Mucosa of stomach (tissue), 1 donor: ENCODE measurements around the gene ZNF839.

ENCODE experiments used
- H3K27me3 ChIP-seq: one replicate; pipeline ENCODE4 v1.7.0; 2013; ENCODE audit warnings: mild to moderate bottlenecking, low read length; ENCODE audit not compliant: control insufficient read depth, insufficient read depth
- H3K36me3 ChIP-seq: one replicate; pipeline ENCODE4 v1.7.0; 2013; ENCODE audit warnings: low read length; ENCODE audit not compliant: control insufficient read depth, insufficient read depth
- H3K4me1 ChIP-seq: one replicate; pipeline ENCODE4 v1.7.0; 2013; ENCODE audit warnings: mild to moderate bottlenecking, low read length; ENCODE audit not compliant: control insufficient read depth, insufficient read depth
- H3K4me3 ChIP-seq: one replicate; pipeline ENCODE4 v1.7.0; 2013; ENCODE audit warnings: low read length
- H3K9ac ChIP-seq: one replicate; pipeline ENCODE4 v1.7.0; 2013; ENCODE audit warnings: mild to moderate bottlenecking, low read length, moderate library complexity
- H3K9me3 ChIP-seq: one replicate; pipeline ENCODE4 v1.7.0; 2013; ENCODE audit warnings: mild to moderate bottlenecking, low read length, moderate library complexity; ENCODE audit not compliant: control insufficient read depth
- donor health status: Pancreatic carcinoma.

Gene ZNF839

DNA sequence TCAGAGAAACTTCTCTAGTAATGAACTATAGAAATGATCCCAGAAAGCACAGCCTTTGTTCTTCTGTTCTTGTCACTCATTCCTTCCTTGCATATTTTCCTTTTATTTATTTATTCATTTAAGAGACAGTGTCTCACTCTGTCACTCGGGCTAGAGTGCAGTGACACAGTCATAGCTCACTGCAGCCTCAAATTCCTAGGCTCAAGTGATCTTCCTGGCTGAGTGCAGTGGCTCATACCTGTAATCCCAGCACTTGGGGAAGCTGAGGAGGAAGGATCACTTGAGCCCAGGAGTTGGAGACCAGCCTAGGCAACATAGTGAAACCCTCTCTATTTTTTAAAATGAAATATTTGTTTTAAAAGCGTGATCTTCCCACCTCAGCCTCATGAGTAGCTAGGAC is 54.7 kb downstream of the ZNF839 start:
- Histone ChIP-seq H3K27me3 (no peaks in the 10 kb centered on the region), H3K9me3 (no peaks in the 10 kb centered on the region), H3K4me1 (no peaks in the 10 kb centered on the region), H3K9ac (no peak overlapping the region), H3K36me3 (no peaks in the 10 kb centered on the region), H3K4me3 (no peak overlapping the region)

DNA sequence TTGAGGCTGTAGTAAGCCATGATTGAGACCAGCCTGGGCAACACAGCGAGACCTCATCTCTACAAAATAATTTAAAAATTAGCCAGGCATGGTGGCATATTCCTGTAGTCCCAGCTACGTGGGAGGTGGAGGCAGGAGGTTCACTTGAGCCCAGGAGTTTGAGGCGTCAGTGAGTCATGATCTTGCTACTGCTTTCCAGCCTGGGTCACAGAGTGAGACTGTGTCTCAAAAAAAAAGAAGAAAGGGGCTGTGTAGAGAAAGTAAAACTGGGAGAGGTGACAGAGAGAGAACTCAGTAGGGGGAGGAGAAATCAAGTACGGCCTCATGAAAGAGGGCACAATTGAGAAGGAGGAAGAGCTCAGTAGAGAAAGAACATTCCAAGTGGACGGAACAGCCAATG is 55.6 kb downstream of the ZNF839 start:
- Histone ChIP-seq H3K9me3 (no peaks in the 10 kb centered on the region), H3K36me3 (no peaks in the 10 kb centered on the region), H3K9ac (no peak overlapping the region), H3K4me1 (no peaks in the 10 kb centered on the region), H3K27me3 (no peaks in the 10 kb centered on the region), H3K4me3 (no peak overlapping the region)

DNA sequence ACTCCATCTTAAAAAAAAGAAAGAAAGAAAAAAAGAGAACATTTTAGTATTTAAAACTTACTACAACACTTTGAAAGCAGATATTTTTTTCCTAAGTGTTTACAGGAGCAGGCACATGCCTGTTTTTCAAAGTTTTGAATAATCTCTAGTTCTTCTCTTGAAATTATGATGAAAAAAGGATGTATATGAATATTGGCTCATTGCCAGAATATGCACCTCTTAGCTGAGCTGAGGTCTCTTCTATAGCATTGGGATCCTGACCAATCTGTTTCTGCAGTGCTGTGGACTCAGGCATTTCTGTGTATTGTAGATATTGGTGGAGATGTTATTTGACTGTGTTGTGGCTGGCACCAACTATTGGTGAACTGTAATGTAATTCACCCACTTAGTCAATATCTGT is 58.1 kb downstream of the ZNF839 start:
- Histone ChIP-seq H3K36me3 (no peaks in the 10 kb centered on the region), H3K4me1 (no peaks in the 10 kb centered on the region), H3K27me3 (no peaks in the 10 kb centered on the region), H3K9ac (no peak overlapping the region), H3K9me3 (no peaks in the 10 kb centered on the region), H3K4me3 (no peak overlapping the region)

DNA sequence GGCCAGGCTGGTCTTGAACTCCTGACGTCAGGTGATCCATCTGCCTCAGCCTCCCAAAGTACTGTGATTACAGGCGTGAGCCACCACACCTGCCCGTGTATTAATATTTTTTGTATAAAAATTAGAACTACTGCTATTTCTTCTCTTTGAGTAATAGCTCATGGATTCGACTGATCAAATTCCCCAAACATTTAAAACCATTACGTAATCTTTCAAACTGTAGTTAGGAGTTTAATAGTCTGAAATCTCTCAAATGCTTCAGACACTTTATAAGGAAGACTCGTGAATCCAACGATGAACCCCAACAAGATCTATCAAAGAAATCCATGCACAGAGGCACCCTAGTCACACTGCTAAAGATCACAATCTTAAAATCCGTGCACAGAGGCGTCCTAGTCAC is 59.3 kb downstream of the ZNF839 start:
- no peaks in the 10 kb centered on the region for H3K27me3 ChIP-seq
- H3K9ac ChIP-seq = no peak overlapping the region
- H3K36me3 ChIP-seq = no peaks in the 10 kb centered on the region
- no peaks in the 10 kb centered on the region for H3K9me3 ChIP-seq
- no peak overlapping the region for H3K4me3 ChIP-seq
- no peaks in the 10 kb centered on the region for H3K4me1 ChIP-seq

DNA sequence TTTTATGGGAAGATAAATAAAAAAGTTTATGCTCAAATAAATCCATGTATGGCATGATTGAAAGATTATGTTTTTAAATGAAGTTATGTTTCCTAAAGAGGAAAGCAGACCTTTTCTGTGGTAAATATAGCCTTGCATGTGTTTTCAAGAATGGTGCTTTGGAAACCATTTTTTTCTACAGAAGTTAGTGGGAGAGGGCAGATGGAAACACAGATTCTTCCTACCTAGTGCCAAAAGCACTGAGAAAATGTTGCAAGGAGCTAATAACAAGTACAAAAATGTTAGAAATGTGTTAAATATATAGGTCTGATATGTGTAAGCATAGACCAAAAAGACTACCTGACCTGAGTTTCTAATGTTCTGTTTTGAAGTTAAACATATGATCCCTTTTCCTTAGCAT is 67.5 kb downstream of the ZNF839 start:
- Histone ChIP-seq H3K36me3 (no peaks in the 10 kb centered on the region), H3K9ac (no peak overlapping the region), H3K27me3 (no peaks in the 10 kb centered on the region), H3K4me1 (no peaks in the 10 kb centered on the region), H3K4me3 (no peak overlapping the region), H3K9me3 (no peaks in the 10 kb centered on the region)

DNA sequence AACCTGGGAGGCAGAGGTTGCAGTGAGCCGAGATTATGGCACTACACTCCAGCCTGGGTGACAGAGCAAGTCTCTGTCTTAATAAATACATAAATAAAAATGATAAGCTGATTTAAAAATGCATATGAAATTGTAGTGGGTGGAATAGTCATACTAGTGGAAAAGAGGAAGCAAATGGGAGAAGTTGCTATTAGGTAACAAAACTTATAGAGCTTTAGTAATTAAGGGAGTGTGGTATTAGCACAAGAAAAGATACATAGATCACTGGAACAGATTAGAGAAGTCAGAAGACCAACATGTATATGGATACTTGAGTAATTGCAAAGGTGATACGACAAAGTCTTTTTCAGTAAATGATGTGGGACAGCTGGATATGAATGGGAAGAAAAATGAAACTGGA is 69.7 kb downstream of the ZNF839 start:
- H3K9ac ChIP-seq = no peak overlapping the region
- H3K4me3 ChIP-seq = no peak overlapping the region

DNA sequence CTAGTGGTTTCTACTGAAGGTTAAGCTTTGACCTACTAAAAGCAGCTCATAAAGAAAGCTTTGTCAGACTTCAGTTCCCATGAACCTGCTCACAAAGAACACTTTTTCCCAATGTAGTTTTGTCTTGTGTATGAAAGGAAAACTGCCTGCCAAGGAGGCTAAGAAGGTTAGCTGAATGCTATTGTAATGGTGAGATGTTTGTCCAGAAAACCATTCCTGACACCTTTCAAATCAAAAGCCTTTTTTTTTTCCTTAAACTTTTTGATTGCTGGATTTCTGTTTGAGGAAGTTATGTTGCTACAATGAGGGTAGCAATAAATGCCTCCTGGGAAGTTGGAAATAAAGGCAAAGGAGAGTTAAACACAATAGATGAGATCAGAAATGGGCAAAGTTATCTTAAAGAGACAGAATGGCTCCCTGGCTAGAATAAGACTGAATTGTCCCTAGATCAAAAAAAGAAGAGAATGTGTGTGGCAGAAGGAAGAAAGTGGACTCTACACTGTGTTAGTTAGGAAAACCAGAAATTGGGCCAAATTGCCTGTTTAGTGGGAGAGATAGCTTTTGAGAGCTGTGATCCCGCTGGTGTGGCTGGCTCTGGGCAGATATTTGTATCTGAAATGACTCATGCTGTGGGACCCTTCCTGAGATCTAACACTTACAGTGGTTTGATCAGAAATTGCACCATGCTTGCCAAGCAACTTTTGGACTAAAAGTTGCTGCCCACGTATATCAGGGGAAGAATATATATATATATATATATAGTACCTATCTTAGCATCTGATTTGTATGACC is 70.7 kb downstream of the ZNF839 start:
- no peaks in the 10 kb centered on the region for H3K9me3 ChIP-seq
- H3K27me3 ChIP-seq = no peaks in the 10 kb centered on the region
- no peak overlapping the region for H3K9ac ChIP-seq
- no peaks in the 10 kb centered on the region for H3K4me1 ChIP-seq
- no peak overlapping the region for H3K4me3 ChIP-seq
- no peaks in the 10 kb centered on the region for H3K36me3 ChIP-seq

More for the DNA sequence above, 69.7 kb downstream of the ZNF839 start:
- Histone ChIP-seq H3K36me3 (no peaks in the 10 kb centered on the region), H3K4me1 (no peaks in the 10 kb centered on the region), H3K27me3 (no peaks in the 10 kb centered on the region), H3K9me3 (no peaks in the 10 kb centered on the region)
